NCI-H2196 (cell line): ENCODE measurements around the gene PHTF1.
"Not testable (repeated sequence)": the region's sequence is repeated elsewhere in the genome, so short reads cannot be mapped to it uniquely, and the experiment has no call there.

ENCODE experiments used
- DNase-seq: peaks from one replicate; lab custom pipeline; 2025; ENCODE audit not compliant: unreplicated experiment; lab: John Stamatoyannopoulos, UW

Gene PHTF1

GRCh38 chr1:113732802-113733201, 26.5 kb downstream of the PHTF1 start:
- no peak for DNase-seq

- DNase-seq = no peak
These were observed 38.3 kb downstream of the PHTF1 start for GRCh38 chr1:113721010-113721409.

GRCh38 chr1:113718621-113719020, 40.7 kb downstream of the PHTF1 start:
- not testable (repeated sequence) for DNase-seq

GRCh38 chr1:113717506-113717905, 41.8 kb downstream of the PHTF1 start:
- not testable (repeated sequence) for DNase-seq

DNA sequence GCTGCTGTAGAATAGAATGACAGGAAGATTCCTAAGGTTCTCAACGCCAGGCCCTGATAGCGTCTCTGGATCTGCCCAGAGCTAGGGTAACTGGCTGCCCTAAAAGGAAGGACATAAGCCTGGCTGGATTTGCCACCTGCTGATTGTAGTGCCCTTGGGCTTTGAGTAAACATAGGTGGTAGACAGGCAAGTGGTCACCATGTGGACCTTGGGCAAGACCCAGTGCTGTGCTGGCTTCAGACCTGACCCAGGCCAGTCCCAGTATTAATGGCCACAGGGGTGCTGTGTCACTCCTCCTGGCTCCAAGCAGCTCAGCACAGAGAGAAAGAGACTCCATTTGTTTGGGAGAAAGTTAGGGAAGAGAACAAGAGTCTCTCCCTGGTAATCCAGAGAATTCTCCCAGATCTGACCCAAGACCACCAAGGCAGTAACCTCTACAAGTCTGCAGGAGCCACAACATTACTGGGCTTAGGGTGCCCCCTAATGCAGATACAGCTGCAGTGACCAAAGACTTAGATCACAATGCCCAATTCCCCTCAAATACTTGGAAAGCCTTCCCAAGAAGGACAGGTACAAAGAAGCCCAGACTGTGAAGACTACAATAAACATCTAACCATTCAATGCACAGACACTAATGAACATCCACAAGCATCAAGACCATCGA, 44.5 kb downstream of the PHTF1 start:
- DNase-seq = no peak

DNA sequence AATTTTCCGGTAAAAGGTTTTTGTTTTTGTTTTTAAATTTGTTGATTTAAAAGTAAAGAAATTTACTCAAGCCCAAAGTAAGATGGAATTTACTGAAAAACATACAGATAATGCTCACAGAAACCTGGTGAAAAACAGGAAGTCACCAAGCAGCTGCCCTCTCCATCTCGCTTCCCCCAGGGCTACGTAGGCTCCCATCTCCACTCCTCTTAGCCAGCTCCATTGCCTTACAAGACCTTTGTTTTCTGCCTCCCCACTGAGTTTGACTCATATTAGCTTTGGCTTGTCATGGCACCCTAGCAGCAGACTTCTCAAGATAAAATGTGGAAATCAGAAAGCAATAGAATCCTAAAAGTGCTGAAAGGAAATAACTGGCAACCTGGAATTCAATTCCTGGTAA, 57.9 kb downstream of the PHTF1 start:
- DNase-seq = no peak

DNA sequence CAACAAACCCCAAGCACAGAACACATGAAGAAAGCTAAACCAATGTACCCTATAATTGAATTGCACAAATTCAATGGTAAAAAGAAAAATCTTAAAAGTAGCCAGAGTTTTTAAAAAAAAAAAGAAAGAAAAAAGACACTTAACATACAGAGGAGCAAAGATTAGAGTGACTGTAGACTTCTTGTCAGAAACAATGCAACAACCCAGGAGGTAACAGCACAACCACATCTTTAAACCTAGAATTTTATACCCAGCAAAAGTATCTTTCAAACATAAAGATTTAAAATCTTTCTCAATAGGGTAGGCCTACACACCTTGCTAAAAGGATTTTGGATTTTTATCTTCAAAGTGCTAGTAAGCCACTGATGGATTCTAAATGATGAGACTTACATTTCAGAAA, 64.4 kb downstream of the PHTF1 start:
- no peak for DNase-seq

DNA sequence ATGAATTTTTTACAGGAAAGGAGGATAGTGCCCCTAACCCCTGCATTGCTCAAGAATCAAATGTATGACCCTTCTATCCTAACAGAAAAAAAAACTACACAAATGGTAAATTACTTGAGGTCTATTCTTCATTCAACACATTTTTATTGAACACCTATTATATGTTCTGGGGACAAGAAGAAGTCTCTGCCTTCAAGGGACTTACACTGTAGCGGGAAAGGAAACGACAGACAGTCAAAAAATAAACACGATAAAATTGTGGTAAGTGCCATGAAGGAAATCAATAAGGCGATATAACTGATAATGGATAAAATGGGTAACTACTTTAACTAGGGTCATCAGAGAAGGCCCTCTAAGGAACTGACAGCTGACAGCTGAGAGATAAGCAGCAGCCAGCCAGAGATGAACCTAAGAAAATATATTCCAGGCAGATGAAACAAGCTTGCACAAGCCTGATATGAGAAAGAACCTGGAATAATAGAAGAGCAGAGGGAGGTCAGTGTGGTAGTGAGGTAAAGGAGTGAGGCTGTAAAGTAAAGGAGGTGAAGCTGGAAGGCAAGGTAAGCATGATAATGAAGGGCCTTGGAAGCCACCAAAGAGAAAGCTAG, 66.4 kb downstream of the PHTF1 start:
- DNase-seq = no peak

DNA sequence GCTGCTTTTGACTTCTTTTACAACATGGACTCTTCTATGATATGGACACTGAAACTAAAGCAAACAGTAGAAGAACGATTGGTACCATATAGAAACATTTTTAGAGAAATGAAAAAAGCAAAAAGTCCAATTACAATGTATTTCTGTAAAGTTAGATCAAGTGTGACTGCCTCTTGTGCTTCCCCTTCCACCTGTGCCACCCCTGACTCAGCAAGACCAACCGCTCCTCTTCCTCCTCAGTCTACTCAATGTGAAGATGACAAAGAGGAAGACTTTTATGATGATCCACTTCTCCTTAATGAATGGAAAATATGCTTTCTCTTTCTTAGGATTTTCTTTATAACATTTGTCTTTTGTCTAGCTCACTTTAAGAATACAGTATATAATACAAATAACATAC, 66.9 kb downstream of the PHTF1 start:
- no peak for DNase-seq

DNA sequence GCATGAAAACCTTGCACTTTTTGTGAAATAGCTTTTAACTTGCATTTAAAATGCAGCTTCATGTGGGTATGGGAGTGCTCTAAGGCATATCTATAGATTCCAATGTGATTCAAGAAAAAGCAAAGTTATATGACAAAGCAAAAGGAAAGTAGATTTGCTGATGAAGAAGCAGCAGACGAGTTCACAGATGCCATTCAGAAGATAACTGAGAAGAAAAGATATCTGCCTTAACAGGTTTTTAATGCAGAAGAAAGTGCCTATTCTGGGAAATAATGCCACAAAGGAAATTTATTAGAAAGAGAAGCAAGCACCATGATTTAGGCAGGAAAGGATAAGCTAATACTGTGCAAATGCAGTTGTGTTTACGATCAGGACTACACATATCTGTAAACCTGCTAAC, 68.1 kb downstream of the PHTF1 start:
- no peak for DNase-seq

- no peak for DNase-seq
These were observed 72.2 kb downstream of the PHTF1 start for GRCh38 chr1:113686891-113687618.

DNA sequence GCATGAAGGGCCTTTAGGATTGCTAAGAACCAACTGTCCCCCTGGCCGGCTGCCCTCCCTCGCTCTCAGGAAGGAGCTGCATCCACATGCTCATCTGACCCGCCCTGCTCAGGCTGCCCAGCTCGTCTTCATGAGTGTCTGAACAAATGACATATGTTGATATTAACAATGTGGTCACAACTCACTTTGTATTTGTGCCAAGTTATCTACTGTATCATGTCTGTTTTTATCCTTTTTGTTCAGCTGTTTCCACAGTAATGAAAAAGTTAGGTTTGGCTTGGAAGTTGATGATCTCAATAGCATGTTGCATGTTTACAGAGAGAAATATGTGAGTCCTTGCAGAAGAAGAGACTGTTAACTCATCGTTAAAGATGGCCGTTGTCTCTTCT, 75.1 kb downstream of the PHTF1 start:
- DNase-seq = no peak

- no peak for DNase-seq
These were observed 75.7 kb downstream of the PHTF1 start for GRCh38 chr1:113683384-113684152.

DNA sequence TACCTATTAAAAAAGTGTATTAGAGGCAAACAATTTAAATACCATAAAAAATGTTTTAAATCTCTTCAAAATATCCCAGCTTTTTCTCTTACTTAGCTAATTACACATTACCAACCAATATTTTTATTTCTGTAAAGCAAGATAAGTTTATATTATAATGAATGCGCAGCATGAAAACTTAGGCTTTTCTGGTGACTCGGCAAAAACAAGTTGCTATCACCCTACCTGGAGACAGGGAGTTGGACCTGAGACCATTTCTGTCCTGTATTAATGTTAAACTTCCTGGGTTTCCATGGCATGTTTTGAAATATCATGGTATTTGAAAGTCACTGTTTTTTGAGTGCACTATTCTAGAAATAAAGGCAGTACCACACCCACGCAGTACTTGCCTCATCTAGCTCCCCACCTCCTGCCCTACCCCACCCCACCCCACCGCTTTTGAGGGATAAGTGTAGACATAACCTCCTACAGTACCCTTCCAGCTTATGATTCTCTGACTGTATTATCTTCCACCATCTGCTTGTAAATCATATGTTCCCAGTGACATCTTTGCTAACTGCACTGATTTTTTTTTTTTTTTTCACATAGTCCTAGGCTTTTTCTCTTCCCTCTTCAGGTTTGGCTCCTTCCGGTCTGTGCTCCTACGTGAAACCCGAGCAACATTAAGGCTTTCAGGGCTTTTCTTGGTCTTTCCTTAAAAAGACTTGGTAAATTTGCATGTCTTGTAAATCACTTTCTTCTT, 77.5 kb downstream of the PHTF1 start:
- no peak for DNase-seq

- DNase-seq = no peak
These were observed 81.2 kb downstream of the PHTF1 start for GRCh38 chr1:113678159-113678469.

DNA sequence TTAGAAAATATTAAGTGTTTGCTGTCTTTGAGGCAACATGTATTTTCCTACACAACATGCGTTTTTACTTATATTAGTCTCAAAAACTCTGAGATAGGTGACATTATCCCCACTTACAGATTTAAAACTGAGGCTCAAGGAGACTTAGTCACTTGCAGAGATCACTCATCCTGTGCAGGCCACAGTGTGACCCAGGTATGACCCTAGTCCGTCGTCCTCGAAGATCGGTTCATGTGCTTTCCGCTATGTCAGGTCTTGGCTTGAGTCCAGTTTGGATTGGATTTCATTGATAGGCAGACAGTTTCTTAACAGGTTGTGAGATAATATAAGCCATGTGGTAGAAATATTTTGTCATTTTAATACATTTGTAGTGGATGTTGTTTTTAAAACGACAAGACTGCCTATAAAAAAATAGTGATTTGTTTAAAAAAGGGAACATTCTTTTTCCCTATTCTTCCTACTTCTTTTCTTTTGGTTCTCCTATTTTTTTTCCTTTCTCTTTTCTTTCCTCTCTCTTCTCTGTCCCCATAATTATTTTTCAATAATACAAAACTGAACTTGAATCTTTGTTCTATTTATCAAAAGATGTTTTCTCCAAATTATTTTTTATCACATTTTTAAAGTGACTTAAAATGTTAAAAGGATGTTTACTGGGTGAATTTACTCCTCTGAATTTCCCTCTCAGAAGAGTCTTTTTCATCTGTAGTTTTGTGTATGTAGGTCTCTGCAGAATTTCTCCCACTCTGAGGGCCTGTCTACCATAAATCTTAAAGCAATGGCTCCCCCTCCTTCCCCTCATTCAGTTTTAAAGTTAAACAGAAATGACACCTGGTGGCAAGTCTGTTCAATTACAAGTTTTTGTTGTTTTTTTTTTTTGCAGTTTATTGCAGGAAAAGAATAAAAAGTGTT, 81.8 kb downstream of the PHTF1 start:
- DNase-seq = peak; percentile 72

- no peak for DNase-seq
These were observed 82.8 kb downstream of the PHTF1 start for GRCh38 chr1:113676524-113676923.

DNA sequence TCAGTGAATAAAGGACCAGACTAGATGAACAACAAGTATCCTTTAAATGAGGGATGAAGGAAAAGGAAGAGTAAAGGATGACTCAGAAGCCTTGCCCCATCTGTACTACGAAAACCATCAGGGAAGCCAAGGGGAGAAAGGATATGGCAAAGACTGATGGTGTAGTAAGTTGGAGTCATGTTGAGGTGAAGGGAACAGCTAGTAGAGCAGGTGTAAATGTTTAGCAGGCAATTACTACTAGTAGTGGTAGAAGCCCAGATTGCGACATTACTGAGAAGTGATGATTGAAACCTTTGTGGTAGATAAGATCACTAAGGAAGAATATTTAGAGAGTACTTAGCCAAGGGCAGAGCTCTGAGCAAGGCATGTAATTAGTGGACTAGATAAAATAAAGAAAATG, 84.0 kb downstream of the PHTF1 start:
- no peak for DNase-seq

- DNase-seq = peak; percentile 27
These were observed 84.7 kb downstream of the PHTF1 start for GRCh38 chr1:113674591-113674990.

- no peak for DNase-seq
These were observed 86.8 kb downstream of the PHTF1 start for GRCh38 chr1:113672491-113672890.
